ENCODE results near the gene CACNA2D2. TPM values are rescaled to one million over a fixed set of nuclear protein-coding genes. Genes with fewer than 3 reads are reported as not detected.

The CACNA2D2 gene
- total and polyA plus RNA-seq, 2 of the 8 experiments (the other 6 are each of a cell fraction or from before 2014, with no cell fraction given): 14.1 to 25.0 TPM

GRCh38 chr3:50414616-50415015 is 88.8 kb downstream of the CACNA2D2 start:
- CTCF ChIA-PET (ENCODE audit: partially characterized antibody): interaction anchor here (0.8 to 8.0 kb wide), 25 partner anchors 9 to 199 kb away, joined by 3 to 63 read pairs (median 4); no protein-coding TSS in a partner anchor
- H3K9me3 ChIP-seq (ENCODE audit: insufficient read depth in 2 of 2, low read depth in 1 of 2, low read length in 1 of 2): no peaks in the 10 kb centered on the region
- no peak for TF ChIP-seq SAP30 (IDR thresholded peaks at IDR 0.05; ENCODE audit: insufficient read depth, insufficient replicate concordance, low read length)
- TF ChIP-seq NANOG (IDR thresholded peaks at IDR 0.05; ENCODE audit: insufficient read depth, low read depth, low read length, poor library complexity, severe bottlenecking): no peak
- TF ChIP-seq, protein P1, sequence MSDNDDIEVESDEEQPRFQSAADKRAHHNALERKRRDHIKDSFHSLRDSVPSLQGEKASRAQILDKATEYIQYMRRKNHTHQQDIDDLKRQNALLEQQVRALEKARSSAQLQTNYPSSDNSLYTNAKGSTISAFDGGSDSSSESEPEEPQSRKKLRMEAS (IDR thresholded peaks at IDR 0.05): no peak
- TF ChIP-seq CTBP2 (IDR thresholded peaks at IDR 0.05; ENCODE audit: borderline replicate concordance, insufficient read depth, insufficient read length, low read length): no peak
- TF ChIP-seq SRF (IDR thresholded peaks at IDR 0.05; ENCODE audit: low read depth, low read length): no peak
- TF ChIP-seq TCF12 (IDR thresholded peaks at IDR 0.05; ENCODE audit: low read depth, low read length): no peak
- TF ChIP-seq BACH1 (IDR thresholded peaks at IDR 0.05; ENCODE audit: low read length): no peak
- no peak for TF ChIP-seq POU5F1 (IDR thresholded peaks at IDR 0.05; ENCODE audit: low read depth, low read length)
- TF ChIP-seq TBP (IDR thresholded peaks at IDR 0.05; ENCODE audit: low read depth, low read length): no peak
- TF ChIP-seq CTCF (IDR thresholded peaks at IDR 0.05; ENCODE audit: control extremely low read depth in 1 of 3, insufficient read depth in 1 of 3, low read depth in 1 of 3, low read length in 3 of 3): no peak
- no peak for TF ChIP-seq RAD21 (IDR thresholded peaks at IDR 0.05 in 1 of 2, conservative IDR thresholded peaks at IDR 0.05 in 1 of 2; ENCODE audit: low read depth in 2 of 2, low read length in 2 of 2)

More at GRCh38 chr3:50414616-50415015, 88.8 kb downstream of the CACNA2D2 start:
- no peak overlapping the region for H2BK20ac ChIP-seq (ENCODE audit: low read length)
- no peak for FAIRE-seq
- no peak overlapping the region for H3K14ac ChIP-seq (ENCODE audit: insufficient read length)
- WGBS, 2 experiments (ENCODE audit: extremely low coverage in 1 of 2, insufficient coverage in 1 of 2, insufficient read length in 1 of 2, insufficient replicate concordance in 2 of 2, low coverage in 1 of 2, low lambda C conversion rate in 2 of 2, missing lambda C conversion rate in 1 of 2): 92% methylated on average over 13 of the region's 14 CpGs; no CpG with 5 or more reads in 1 of the 2 experiments
- no peak overlapping the region for H4K91ac ChIP-seq (replicated peaks; ENCODE audit: insufficient read length, low read length)
- no peak overlapping the region for H2BK120ac ChIP-seq (replicated peaks; ENCODE audit: low read depth, low read length)
- H3K79me2 ChIP-seq (ENCODE audit: control insufficient read depth in 1 of 2, insufficient read depth in 2 of 2, low read length in 2 of 2): no peaks in the 10 kb centered on the region
- no peak overlapping the region for H2BK15ac ChIP-seq (ENCODE audit: low read length)
- H4K20me1 ChIP-seq (replicated peaks in 1 of 2; ENCODE audit: control insufficient read depth in 1 of 2, insufficient read depth in 2 of 2, low read length in 2 of 2): peaks cover 0 to 2% of the 10 kb centered on the region in 2 experiments
- H2BK5ac ChIP-seq (ENCODE audit: low read depth, low read length): no peak overlapping the region
- no peak overlapping the region for H4K5ac ChIP-seq (ENCODE audit: insufficient read length, low read depth, low read length)
- no peak overlapping the region for H3K56ac ChIP-seq (replicated peaks; ENCODE audit: insufficient read length, low read depth, low read length)
- H3K23ac ChIP-seq (ENCODE audit: insufficient read length): no peak overlapping the region
- H3K79me1 ChIP-seq (ENCODE audit: low read depth, low read length): no peaks in the 10 kb centered on the region; the same call in 1 of the 2 replicates
- H3K4ac ChIP-seq (replicated peaks; ENCODE audit: insufficient read length, low read depth, low read length): no peak overlapping the region
- H3K4me1 ChIP-seq (replicated peaks in 1 of 4; ENCODE audit: control insufficient read depth in 3 of 4, insufficient read depth in 4 of 4, low read length in 3 of 4): no peaks in the 10 kb centered on the region; a peak in 1 of 7 replicates
- no peak for DNase-seq (ENCODE audit: low read depth in 1 of 2, low spot score in 2 of 2)
- no peak overlapping the region for H3K18ac ChIP-seq (ENCODE audit: extremely low read depth, low read length)
- H3K4me2 ChIP-seq (ENCODE audit: insufficient read depth in 1 of 2, low read depth in 2 of 2, low read length in 2 of 2): no peak overlapping the region
- H3K36me3 ChIP-seq (ENCODE audit: control insufficient read depth in 2 of 4, insufficient read depth in 4 of 4, low read length in 3 of 4): no peaks in the 10 kb centered on the region; a peak in 1 of 8 replicates
- H3K9ac ChIP-seq (replicated peaks in 1 of 4; ENCODE audit: extremely low read depth in 1 of 4, low read depth in 3 of 4, low read length in 3 of 4): no peak overlapping the region
- no peak overlapping the region for H2AFZ ChIP-seq (ENCODE audit: low read length)
- H2AK5ac ChIP-seq (ENCODE audit: low read depth, low read length): no peak overlapping the region
- POLR2A ChIA-PET (ENCODE audit: partially characterized antibody): no interaction called here
- no peaks in the 10 kb centered on the region for H3K27me3 ChIP-seq (replicated peaks in 1 of 4; ENCODE audit: control insufficient read depth in 3 of 4, extremely low read depth in 1 of 4, insufficient read depth in 3 of 4, low read length in 3 of 4)
- no peak overlapping the region for H4K8ac ChIP-seq (ENCODE audit: extremely low read depth, insufficient read depth, low read length)
- H2BK12ac ChIP-seq (ENCODE audit: low read depth, low read length): no peak overlapping the region
- no peaks in the 10 kb centered on the region for H3K23me2 ChIP-seq (ENCODE audit: low read depth, low read length)
- H3K27ac ChIP-seq (ENCODE audit: low read depth, low read length): no peak overlapping the region
- no peak overlapping the region for H3K4me3 ChIP-seq (ENCODE audit: extremely low read depth in 1 of 4, insufficient read depth in 2 of 4, low read depth in 3 of 4, low read length in 4 of 4)

Data from H1 (cell line).